EL (cell line): ENCODE data around the gene EIF6.

Source experiments
- DNase-seq: peaks from one replicate; pipeline ENCODE4 v3.0.0-alpha.2; 2016

EIF6 gene

DNA sequence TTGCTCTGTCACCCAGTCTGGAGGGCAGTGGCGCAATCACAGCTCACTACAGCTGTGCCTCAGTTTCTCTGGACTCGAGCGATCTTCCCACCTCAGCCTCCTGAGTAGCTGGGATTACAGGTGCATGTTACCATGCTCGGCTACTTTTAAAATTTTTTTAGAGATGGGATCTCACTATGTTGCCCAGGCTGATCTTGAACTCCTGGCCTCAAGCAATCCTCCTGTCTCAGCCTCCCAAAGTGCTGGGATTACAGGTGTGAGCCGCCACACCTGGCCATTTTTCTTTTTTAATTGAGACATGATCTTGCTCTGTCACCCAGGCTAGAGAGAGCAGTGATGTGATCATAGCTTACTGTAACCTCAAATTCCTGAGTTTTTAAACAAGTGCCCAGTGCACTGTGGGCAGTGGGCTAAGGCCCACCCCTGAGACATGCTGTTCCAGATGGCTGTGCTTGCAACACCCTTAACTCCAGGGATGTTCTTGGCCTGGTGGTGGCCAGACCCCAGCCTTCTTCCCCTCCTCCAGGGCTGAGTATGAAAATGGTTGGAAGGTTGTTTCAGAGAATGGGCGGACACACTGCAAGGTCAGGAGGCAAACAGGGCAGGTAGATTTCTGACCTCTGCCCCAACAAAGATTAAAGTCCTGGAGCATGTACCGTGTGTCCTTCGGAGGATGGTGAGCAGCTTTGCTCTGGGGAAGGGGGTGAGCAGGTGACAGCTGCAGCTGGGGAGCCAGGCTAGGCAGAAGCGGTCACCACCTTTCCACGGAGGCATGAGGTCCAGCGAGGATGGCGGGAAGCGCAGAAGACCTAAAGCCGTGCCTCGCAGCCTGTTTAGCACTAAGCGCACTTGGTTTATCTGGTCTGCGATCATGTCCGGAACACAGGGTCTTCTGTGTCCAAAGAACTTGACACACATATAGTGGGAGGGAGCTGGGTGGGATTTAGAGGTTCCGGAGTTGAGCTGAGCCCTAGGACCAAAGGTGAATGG lies 9.0 kb upstream of the EIF6 start:
- no peak for DNase-seq

DNA sequence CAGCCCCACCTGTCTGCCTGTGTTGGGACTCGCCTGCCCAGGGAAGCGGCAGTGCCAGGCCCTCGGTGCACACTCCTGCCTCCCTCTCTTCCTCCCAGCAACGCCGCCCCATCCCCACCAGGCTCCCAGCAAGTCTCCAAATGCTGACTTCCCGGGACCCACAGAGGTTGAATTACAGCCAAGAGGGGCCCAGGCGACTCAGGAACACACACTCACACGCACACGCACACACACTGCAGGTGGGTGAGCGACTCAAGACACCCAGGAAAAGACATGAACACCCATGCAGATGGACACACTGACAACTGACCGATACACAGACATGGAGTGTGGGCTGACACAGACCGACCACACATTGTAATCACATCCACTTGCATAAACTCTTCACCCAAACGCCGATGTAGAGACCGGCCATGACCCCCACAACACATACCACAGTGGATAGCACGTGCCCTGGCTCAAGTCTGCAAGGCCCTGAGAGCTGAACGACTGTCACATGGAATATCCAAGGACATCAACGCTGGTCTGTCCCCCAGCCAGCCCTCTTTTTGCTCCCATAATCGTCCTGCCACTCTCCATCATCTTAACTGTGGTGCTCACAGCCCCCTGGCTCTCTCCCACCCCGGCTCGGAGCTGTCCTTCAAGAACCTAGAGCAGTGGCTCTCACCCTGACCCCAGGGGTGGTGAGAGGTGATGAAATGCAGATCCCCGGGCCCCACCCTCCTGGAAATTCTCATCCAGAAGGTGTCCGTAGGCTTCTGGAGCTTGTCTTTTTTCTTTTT lies 8.1 kb upstream of the EIF6 start:
- DNase-seq, result no peak

DNA sequence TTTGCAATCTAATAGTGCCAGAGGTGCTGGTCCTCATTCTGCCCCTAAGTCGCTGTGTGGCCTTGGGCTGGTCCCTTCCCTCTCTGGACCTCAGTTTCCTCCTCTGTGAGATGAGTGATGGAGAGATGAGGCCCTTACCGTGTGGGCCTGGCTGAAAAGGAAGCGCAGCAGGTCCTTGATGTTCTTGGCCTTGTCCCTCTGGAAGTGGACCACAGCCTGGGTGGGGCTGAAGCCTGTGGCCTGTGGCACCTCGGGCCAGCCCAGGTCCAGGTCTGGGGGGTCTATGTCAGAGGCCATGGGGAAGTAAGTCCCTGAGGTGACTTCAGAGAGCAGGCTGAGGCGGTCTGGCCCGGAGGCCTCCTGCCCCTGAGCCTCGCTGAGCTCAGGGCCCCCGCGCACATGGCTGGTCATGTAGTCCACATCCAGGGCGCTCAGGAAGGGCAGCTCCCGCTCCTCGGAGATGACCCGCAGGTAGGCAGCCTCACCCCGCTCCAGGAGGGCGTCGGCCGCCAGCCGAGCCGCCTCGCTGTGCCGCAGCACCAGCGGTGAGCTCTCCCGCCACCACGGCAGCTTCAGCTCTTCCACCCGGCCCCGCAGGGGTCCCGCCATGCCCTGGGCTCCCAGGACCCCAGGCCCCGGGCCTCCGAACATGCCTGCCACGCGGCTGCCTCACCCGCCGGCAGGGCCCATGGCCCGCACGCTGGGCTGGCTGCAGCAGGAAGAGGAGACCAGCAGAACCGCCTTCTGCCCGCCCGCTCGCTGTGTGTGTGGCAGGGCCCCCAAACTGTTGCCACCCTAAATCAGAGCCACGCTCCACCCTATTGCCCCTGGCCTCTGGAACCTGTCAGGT lies 7.3 kb upstream of the EIF6 start, which contains the start of gene FAM83C:
FAM83C (minus strand) TSS at position 772 of the 850 bp plus-strand sequence; CDS start at position 651, 121 bp downstream.
- DNase-seq, result no peak

DNA sequence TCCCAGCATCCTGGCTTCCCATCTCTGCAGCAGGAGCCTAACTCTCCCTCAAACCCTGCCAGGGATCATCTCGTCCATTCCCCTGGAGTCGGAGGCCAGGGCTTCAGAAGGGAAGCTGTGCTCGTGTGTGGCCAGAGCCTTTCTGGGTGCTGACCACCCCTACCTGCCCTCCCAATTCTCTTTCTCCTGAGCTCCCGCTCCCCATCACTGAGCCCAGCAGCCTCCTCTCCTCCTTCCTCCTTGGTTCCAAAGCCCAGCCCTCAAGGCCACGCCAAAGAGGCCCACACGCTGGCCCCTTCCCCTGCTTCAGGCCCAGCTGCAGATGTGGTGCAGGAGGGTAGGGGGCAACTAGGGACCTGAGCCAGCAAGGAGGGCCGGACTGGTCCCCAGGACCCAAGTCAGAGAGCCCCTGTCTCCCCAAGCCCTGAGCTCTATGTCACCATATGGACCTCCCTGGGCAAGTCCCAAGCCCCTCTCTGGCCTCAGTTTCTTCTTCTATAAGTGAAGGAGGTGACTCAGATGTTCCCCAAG lies 6.4 kb upstream of the EIF6 start:
- DNase-seq, result no peak

DNA sequence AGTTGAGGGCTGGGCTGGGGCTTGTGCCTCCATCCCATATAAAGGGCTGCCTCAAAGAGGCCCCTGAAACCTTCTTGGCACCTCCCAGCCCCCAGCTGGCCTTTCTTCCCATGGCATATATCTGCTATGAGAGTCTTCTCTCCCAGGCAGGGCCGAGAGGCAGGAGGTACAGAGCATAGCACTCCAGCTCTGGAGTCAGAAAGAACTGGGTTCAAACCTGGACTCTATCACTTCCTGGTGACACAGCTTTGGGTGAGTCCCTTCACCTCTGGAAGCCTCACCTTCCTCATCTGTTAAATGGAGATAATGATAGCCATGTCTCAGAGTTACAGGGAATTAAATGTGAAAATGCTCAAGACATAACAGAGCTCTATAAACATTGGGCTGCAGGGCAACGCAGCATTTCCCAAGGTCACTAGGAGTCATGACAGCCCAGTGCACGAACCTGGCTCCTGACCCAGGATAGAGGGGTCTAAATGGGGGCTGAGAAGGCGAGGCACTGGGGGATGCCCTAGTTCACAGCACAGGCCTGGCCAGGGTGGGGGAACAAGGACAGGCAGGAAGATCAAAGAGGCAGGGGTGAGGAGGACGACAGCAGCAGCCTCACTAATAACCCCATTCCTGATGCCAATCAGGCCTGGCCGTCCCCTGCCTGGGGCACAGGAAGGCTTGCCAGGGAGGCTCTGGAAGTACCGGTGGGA lies 5.8 kb upstream of the EIF6 start:
- no peak for DNase-seq

DNA sequence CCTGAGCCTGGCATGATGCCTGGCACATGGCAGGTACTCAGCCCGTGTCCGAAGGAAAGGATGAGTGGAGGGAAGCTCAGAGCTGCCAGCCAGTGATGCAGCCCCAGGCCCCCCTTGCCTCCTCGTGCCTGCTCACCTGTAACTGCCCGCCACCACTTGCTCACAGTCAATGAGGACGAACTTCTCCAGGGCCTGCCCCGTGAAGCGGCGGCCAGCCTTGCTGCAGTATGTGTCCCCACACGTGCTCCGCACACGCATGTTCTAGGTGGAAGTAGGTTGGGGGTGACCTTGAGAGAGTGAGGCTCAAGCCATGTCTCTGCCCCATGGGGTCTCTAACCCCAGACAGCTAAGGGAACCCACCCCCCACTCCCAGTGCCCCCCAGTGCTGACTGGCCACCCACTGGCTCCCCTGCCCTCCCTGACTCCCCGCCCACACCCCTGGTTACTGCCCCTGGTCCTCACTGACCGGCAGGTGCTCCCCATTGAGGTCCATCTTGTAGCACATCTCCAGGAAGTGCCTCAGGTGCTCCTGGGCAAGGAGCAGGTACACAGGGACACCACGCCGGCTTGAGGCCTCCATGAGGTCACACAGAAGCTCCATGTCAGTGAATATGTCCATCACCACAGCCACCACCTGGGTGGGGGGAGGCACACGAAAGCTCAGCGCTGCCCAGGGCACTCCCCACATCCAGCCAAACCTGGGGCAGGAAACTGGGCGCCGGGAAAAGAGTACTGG lies 3.9 kb upstream of the EIF6 start:
- DNase-seq, result no peak

DNA sequence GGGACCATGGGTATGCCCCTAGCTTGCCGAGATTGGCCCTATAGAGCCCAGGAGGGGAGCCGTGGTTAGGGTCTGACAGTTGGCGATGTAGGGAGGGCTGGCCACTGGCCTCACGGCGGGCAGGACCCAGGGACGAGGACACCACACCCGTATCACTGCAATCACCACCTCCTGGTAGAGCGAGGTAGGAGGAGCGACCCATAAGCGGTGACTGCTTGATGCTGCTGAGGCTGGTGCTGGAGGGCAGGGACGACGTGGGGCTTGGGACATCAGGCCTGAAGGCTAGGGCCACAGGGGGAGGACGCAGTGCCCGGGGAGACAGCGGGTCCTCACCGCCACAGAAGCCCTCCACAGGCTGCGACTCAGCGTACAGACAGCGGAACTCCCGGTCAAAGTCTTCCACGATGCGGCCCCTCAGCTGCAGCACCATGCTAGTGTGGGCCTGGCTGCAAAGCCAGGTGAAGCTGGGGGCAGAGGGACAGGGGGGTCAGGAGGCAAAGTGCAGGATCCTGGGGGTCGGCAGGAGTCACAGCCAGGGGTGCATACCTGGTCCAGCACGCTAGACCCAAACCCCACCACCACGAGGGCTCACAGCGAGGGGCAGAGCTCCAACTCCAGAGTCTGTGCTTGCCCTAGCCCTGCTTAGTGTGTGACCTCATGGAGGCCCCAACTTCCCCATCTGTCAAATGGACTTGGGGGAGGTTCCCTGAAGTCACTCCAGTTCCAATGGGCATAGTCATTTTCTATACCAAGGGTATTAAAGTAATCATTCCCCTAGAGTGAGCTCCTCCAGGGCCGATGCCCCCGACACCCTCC lies 3.1 kb upstream of the EIF6 start:
- DNase-seq, result no peak

DNA sequence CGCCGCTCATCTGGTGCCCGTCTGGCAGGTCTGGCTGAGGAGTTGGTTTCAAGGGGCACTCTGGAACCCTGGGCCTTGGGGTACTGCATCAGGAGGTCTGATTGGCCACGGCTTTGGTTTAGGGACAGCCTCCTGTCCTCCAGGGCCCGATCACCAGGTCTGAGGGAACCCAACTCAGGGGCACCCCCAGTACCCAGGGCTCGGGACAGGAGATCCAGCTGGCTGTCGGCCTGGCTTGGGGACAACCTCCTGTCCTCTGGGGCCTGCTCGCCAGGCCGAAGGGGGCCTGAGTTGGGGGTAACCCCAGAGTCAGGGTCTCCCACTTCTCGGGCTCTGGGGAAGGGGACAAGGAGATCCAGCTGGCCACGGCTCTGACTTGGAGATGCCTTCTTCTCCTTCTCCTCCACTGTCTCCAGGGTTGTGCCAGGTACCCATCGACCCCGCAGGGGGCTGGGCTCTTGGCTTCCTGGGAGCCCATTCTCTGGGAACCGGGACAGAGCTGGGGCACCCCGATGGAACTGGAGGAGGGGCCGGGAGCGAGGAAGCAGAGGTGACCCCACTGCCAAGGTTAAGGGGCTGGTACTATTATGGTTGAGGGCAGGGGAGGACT lies 2.4 kb upstream of the EIF6 start:
- no peak for DNase-seq

DNA sequence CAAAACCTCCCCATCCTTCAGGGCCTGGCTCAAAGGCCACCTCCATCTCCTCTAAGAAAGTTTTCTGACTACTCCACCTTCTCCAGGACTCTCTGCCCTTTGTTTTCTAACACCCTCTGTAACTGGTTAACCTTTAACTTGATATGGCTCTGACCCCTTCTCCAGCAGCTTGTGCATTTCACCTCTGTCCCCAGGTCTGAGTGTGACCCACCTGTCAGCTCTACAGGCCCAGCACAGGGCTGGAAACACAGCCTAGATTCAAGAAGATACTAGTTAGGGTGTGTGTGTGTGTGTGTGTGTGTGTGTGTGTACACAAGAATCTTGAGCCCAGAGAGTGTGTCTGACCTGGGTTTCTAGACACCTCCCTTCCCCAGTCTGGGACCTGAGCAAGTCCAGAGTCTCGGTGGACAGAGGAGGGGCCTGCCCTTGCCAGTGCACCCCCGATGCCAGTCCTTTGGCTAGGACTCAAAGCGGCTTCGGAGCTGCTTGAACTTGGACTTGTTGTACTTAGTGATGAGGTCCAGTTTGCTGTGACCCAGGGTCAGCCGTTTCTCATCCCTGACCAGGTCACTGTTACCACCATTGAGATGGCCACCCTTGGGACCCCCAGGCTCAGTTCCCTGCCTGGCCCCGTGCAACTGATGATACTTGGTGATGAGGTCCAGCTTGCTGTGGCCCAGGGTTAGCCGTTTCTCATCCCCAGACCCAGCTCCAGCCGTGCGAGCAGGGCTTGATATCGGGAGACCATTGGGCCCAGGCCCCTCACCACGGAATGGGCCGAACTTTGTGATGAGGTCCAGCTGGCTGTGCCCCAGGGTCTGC lies 1.7 kb upstream of the EIF6 start:
- DNase-seq, result no peak

DNA sequence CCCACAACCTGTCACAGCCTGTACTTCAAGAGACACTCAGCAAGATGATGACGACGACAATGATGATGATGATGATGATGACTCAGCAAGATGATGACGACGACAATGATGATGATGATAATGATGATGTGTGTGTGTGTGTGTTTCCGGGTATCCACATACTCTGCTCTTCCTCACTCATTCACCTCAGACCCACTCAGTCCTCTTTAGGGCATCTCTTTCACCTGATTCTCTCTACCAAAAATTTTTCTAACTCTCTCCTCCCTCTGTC lies 1.2 kb upstream of the EIF6 start:
- no peak for DNase-seq

DNA sequence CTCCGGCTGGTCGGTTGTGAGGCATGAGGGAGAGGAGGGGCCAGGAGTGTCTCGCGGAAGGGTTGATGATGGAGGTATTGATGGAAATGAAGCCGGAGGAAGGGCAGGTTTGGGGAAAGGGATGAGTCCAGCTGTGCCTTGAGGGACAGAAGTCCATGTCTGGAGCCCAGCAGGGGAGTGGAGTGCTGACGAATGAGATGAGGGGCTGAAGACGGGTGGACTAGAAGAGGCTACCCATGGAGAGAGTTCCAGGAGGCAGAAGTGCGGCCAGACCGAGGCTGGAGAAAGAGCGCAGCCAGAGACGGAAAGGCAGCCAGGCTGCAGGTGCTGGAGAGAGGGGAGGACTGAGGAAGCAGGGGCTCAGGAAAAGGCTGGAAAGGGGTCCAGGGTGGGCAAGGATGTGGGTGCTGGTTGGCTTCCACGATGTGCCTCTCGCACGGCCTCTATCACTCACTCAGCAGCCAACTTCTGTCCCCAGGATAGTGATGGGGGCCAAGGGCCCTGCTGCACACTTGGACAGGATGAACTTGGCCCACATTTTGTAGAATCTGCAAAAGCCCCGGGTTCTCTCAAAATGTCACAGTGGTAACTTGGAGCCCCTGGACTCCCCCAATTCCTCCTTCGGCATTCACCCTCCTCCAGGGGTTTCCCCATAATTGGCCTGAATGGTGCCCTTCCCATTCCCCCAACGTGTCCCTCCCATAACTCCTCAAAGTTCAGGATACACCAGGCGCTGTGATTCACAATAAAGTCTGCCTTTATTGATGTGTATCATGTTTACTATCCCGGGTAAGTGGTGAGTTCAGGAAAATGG lies 627 bp upstream of the EIF6 start:
- DNase-seq, result no peak

DNA sequence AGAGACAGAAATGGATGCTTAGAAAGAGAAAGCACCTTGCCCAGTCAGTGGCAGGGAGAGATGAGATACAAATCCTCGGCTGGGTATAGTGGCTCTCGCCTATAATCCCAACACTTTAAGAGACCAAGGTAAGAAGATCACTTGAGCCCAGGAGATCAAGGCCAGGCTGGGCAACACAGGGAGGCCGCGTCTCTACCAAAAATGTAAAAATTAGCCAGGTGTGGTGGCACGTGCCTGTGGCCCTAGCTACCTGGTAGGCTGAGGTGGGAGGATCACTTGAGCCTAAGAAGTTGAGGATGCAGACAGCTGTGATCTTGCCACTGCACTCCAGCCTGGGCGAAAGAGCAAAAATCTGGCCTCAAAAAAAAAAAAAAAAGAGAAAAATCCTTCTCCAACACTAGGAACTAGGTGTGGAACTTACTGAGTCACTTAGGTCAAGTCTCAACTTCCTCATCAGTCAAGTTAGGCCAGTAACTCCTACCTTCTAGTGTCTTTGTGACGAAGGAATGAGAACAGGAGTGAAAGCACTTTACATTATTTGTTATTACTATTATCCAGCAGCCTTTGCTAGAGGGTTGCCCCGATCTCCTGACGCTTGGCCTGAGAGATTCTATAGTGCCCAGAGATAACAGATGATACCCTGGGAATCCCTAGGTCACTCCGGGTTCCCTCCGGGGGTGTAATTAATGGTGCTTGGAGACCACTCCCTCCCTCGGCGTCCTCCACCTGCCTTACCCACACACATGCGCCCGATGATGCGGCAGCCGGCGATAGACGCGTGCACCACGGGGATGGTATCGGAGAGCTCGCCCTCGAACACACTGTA lies 918 bp downstream of the EIF6 start:
- DNase-seq, result no peak

DNA sequence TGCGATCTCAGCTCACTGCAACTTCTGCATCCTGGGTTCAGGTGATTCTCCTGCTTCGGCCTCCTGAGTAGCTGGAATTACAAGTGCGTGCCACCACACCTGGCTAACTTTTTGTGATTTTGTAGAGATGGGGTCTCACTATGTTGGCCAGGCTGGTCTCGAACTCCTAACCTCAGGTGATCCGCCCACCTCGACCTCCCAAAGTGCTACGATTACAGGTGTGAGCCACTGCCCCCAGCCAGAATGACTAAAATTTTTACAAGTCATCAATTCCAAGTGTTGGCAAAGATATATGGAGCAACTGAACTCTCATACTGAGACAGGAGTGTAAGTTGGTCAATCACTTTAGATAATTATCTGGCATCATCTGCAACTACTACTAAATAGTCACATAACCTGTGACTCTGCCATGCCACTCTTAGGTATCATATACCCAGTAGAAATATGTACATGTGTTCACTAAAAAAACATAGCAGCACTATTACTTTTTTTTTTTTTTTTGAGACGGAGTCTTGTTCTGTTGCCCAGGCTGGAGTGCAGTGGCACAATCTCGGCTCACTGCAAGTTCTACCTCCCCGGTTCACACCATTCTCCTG lies 3.0 kb downstream of the EIF6 start:
- no peak for DNase-seq

DNA sequence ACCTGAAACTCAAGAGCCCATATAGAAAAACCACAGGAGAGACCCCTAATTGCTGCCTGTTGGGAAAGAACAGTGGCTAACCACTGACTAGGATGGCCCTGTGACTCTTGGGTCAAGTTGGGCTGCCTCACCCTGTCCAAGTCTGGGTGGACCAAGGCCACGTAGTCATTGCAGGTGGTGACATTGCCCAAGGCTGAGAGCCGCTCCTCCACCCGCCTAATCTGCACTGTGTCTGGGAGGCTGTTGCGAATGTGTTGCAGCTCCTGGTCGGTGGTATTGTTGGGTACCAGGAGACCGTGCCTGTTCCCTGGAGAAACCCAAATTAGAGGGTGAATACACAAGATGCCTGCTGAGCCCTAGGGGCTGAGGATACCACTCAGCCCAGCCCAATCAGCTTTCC lies 4.0 kb downstream of the EIF6 start:
- DNase-seq, result no peak

DNA sequence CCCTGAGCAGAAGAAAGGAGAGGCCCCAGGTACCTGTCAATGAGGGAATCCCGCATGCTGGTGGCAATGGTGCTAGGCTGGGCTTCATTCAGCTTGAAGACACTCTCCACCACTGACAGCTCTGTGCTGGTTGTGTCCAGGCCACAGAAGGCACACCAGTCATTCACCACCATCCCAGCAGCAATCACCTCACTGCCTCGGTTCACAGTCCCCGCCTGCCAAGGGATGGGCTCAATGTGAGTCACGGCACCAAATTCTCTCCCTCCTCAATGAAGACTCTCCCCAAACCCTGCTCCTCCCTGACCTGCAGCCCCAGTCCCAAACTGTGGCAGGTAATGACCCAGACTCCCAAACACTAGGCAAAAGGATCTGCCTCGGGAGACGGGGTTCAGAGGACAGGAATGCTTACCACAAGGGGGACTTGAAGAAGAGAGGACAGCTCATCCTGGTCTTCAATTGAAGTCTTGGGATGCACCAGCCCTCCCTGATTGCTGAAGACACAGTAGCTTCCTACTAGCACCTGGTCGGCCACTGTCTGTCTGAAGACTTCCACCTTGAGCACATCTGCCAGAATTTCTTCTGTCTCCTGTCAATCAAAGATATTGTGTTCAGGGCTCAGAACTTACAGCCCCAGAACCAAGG lies 4.9 kb downstream of the EIF6 start:
- no peak for DNase-seq

DNA sequence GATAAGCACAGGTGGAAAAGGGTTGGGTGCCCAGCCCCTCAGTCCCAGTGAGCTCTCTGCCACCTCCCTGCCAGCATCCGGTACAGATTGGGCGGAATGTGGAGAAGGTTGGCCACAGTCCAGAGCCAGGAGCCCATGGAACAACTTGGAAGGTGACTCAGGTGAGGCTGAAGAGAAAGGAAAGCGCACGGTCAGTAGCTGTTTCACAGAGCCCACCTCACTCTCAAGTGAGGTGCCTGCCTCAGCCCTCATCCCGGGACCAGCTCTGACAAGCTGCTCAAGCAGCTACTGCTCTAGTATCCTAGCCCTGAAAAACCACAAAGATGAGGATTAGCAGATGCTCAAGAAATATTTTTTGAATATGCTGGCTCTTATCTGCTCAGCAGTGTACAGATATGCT lies 5.5 kb downstream of the EIF6 start:
- DNase-seq, result no peak
